Stimulated activated CD4-positive, alpha-beta T cell treated with anti-CD3 and anti-CD28 coated beads, Interleukin-15, amount 100 ng/mL, for 24 hours (primary cell): Measurements from ENCODE around the gene MLNR.
A peak's percentile ranks its signal among the peaks of the same experiment; 100 is the strongest.

Experiments used
- DNase-seq: peaks from one replicate; pipeline ENCODE4 v3.0.0-alpha.2; 2020

Gene MLNR

GRCh38 chr13:49226613-49227012 is 6.5 kb downstream of the MLNR start:
- no peak for DNase-seq

- no peak for DNase-seq
Observed at GRCh38 chr13:49234741-49235140, 14.6 kb downstream of the MLNR start.

- DNase-seq: no peak
Observed at GRCh38 chr13:49235856-49236431, 15.8 kb downstream of the MLNR start.

- DNase-seq: no peak
Observed at GRCh38 chr13:49238621-49239020, 18.5 kb downstream of the MLNR start.

- peak; percentile 51 for DNase-seq
Observed at GRCh38 chr13:49240017-49240416, 19.9 kb downstream of the MLNR start.

GRCh38 chr13:49241296-49241695 is 21.2 kb downstream of the MLNR start:
- no peak for DNase-seq

GRCh38 chr13:49245101-49245500 is 25.0 kb downstream of the MLNR start:
- DNase-seq: no peak

- DNase-seq: no peak
Observed at GRCh38 chr13:49246850-49247642, 26.9 kb downstream of the MLNR start.

- DNase-seq: peak; percentile 97
Observed at GRCh38 chr13:49247643-49248621, 27.8 kb downstream of the MLNR start, which contains the start of gene CDADC1. TSS of gene CDADC1 (plus strand) at chr13:49247925. CDS start at chr13:49248038, 113 bp downstream.

- no peak for DNase-seq
Observed at GRCh38 chr13:49248622-49249002, 28.5 kb downstream of the MLNR start.

GRCh38 chr13:49251326-49251725 is 31.2 kb downstream of the MLNR start:
- no peak for DNase-seq

- DNase-seq: no peak
Observed at GRCh38 chr13:49253310-49253709, 33.2 kb downstream of the MLNR start.

GRCh38 chr13:49254007-49254406 is 33.9 kb downstream of the MLNR start:
- no peak for DNase-seq

- no peak for DNase-seq
Observed at GRCh38 chr13:49256841-49257240, 36.7 kb downstream of the MLNR start.

- DNase-seq: no peak
Observed at GRCh38 chr13:49258089-49258796, 38.1 kb downstream of the MLNR start.

- DNase-seq: no peak
Observed at GRCh38 chr13:49259586-49259985, 39.4 kb downstream of the MLNR start.

GRCh38 chr13:49262634-49263033 is 42.5 kb downstream of the MLNR start:
- DNase-seq: no peak

- no peak for DNase-seq
Observed at GRCh38 chr13:49265822-49266221, 45.7 kb downstream of the MLNR start.

GRCh38 chr13:49271264-49271663 is 51.1 kb downstream of the MLNR start:
- no peak for DNase-seq
